ENCODE data around the gene RHOB.

GRCh38 chr2:20479835-20480234, 33.0 kb downstream of the RHOB start:
- TF ChIP-seq POLR2A (IDR thresholded peaks at IDR 0.05) (no peak), CTCF (IDR thresholded peaks at IDR 0.05) (no peak)
